ENCODE results near the gene TLE3. TPM values are rescaled to one million over a fixed set of nuclear protein-coding genes. Genes with fewer than 3 reads are reported as not detected.

The TLE3 gene
- polyA plus RNA-seq, 1 donor (not counting 4 experiments of a cell fraction or from before 2014, with no cell fraction given), result 8.3 TPM

GRCh38 chr15:70056091-70056680 lies 41.5 kb downstream of the TLE3 start:
- H3K4me2 ChIP-seq (ENCODE audit: control insufficient read depth, extremely low read depth, insufficient read depth, low read depth, low read length), result no peak overlapping the region
- H3K9ac ChIP-seq (ENCODE audit: control insufficient read depth, extremely low read depth, insufficient read depth, low read length), result no peak overlapping the region
- no peaks in the 10 kb centered on the region for H3K9me1 ChIP-seq (ENCODE audit: control insufficient read depth, extremely low read depth, insufficient read depth, low read length)
- dilution Hi-C loops (cut with MboI; ENCODE audit: extremely low pct_ligation_motif_present, low sequenced_read_pairs), result no loop called here
- no peaks in the 10 kb centered on the region for H3K27me3 ChIP-seq (ENCODE audit: control insufficient read depth, extremely low read depth, insufficient read depth, low read length)
- peaks cover 56 to 62% of the 10 kb centered on the region in 2 experiments for H3K36me3 ChIP-seq (ENCODE audit: control insufficient read depth in 2 of 2, extremely low read depth in 1 of 2, insufficient read depth in 2 of 2, low read length in 2 of 2)
- no peak overlapping the region for H3K27ac ChIP-seq (ENCODE audit: control insufficient read depth, insufficient read depth, low read length)
- TF ChIP-seq, protein P1, sequence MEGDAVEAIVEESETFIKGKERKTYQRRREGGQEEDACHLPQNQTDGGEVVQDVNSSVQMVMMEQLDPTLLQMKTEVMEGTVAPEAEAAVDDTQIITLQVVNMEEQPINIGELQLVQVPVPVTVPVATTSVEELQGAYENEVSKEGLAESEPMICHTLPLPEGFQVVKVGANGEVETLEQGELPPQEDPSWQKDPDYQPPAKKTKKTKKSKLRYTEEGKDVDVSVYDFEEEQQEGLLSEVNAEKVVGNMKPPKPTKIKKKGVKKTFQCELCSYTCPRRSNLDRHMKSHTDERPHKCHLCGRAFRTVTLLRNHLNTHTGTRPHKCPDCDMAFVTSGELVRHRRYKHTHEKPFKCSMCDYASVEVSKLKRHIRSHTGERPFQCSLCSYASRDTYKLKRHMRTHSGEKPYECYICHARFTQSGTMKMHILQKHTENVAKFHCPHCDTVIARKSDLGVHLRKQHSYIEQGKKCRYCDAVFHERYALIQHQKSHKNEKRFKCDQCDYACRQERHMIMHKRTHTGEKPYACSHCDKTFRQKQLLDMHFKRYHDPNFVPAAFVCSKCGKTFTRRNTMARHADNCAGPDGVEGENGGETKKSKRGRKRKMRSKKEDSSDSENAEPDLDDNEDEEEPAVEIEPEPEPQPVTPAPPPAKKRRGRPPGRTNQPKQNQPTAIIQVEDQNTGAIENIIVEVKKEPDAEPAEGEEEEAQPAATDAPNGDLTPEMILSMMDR (optimal IDR thresholded peaks at IDR 0.05 in 1 of 3, IDR thresholded peaks at IDR 0.05 in 1 of 3, conservative IDR thresholded peaks at IDR 0.05 in 1 of 3; ENCODE audit: extremely low read depth in 1 of 3, insufficient read depth in 2 of 3, low read length in 3 of 3), result no peak
- TF ChIP-seq EZH2 (IDR thresholded peaks at IDR 0.05; ENCODE audit: low read length), result no peak
- FAIRE-seq (no peak), DNase-seq (ENCODE audit: low read depth, low spot score) (no peak)
- H3K79me2 ChIP-seq (ENCODE audit: control insufficient read depth, insufficient read depth, low read length), result no peaks in the 10 kb centered on the region
- H2AFZ ChIP-seq (ENCODE audit: control insufficient read depth, low read length), result no peak overlapping the region
- no peaks in the 10 kb centered on the region for H3K9me3 ChIP-seq (ENCODE audit: control insufficient read depth, low read depth, low read length)
- H3K4me1 ChIP-seq (ENCODE audit: control insufficient read depth, extremely low read depth, insufficient read depth, low read length), result no peaks in the 10 kb centered on the region
- no peaks in the 10 kb centered on the region for H4K20me1 ChIP-seq (ENCODE audit: control insufficient read depth, extremely low read depth, insufficient read depth, low read length)
- H3K4me3 ChIP-seq (ENCODE audit: control insufficient read depth in 2 of 3, extremely low read depth in 1 of 3, insufficient read depth in 2 of 3, low read depth in 1 of 3, low read length in 3 of 3), result no peak overlapping the region

DNA sequence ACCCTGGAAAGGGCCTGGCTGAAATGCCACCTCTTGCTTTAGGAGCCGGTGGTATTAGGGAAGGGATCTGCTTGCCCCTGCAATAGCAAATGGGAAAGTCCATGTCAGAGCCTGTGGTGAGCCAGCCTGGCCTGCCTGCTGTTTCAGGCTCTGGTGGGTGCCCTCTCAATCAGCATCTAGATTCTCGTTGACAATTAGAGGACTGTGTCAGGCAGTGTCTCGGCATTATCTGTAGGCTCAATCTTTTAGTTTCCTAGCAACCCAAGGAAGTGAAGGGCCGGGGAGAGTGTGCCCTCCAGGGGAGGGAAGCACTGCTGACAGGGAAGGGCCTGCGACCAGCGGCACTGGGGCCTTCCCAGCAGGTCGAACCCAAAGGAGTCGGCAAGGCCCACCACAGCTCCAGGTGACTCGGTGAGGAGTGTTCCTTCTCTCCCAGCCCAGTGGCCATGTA lies 42.1 kb downstream of the TLE3 start:
- Histone ChIP-seq H3K36me3 (ENCODE audit: control insufficient read depth in 2 of 2, extremely low read depth in 1 of 2, insufficient read depth in 2 of 2, low read length in 2 of 2) (peaks cover 56 to 66% of the 10 kb centered on the region in 2 experiments), H3K27ac (ENCODE audit: control insufficient read depth, insufficient read depth, low read length) (no peak overlapping the region), H3K79me2 (ENCODE audit: control insufficient read depth, insufficient read depth, low read length) (no peaks in the 10 kb centered on the region), H3K4me3 (ENCODE audit: control insufficient read depth in 2 of 3, extremely low read depth in 1 of 3, insufficient read depth in 2 of 3, low read depth in 1 of 3, low read length in 3 of 3) (no peak overlapping the region), H2AFZ (ENCODE audit: control insufficient read depth, low read length) (no peak overlapping the region), H3K27me3 (ENCODE audit: control insufficient read depth, extremely low read depth, insufficient read depth, low read length) (no peaks in the 10 kb centered on the region), H3K9ac (ENCODE audit: control insufficient read depth, extremely low read depth, insufficient read depth, low read length) (no peak overlapping the region), H3K4me2 (ENCODE audit: control insufficient read depth, extremely low read depth, insufficient read depth, low read depth, low read length) (no peak overlapping the region), H3K9me1 (ENCODE audit: control insufficient read depth, extremely low read depth, insufficient read depth, low read length) (no peaks in the 10 kb centered on the region), H4K20me1 (ENCODE audit: control insufficient read depth, extremely low read depth, insufficient read depth, low read length) (no peaks in the 10 kb centered on the region), H3K9me3 (ENCODE audit: control insufficient read depth, low read depth, low read length) (no peaks in the 10 kb centered on the region), H3K4me1 (ENCODE audit: control insufficient read depth, extremely low read depth, insufficient read depth, low read length) (no peaks in the 10 kb centered on the region)
- FAIRE-seq, result no peak
- dilution Hi-C loops (cut with MboI; ENCODE audit: extremely low pct_ligation_motif_present, low sequenced_read_pairs), result no loop called here
- no peak for DNase-seq (ENCODE audit: low read depth, low spot score)
- TF ChIP-seq, protein P1 (optimal IDR thresholded peaks at IDR 0.05 in 1 of 3, IDR thresholded peaks at IDR 0.05 in 1 of 3, conservative IDR thresholded peaks at IDR 0.05 in 1 of 3; ENCODE audit: extremely low read depth in 1 of 3, insufficient read depth in 2 of 3, low read length in 3 of 3), result no peak
- TF ChIP-seq EZH2 (IDR thresholded peaks at IDR 0.05; ENCODE audit: low read length), result no peak
